ENCODE data around the gene NIT1.

- no peak for TF ChIP-seq ZNF384 (IDR thresholded peaks at IDR 0.05)
- TF ChIP-seq SUZ12 (IDR thresholded peaks at IDR 0.05): no peak
- TF ChIP-seq L3MBTL2 (conservative IDR thresholded peaks at IDR 0.05): no peak
- no peak for TF ChIP-seq LEF1 (IDR thresholded peaks at IDR 0.05; ENCODE audit: borderline replicate concordance)
- TF ChIP-seq BHLHE40 (IDR thresholded peaks at IDR 0.05; ENCODE audit: borderline replicate concordance): no peak
- no peak for TF ChIP-seq TARDBP (IDR thresholded peaks at IDR 0.05)
- no peak for TF ChIP-seq PKNOX1 (IDR thresholded peaks at IDR 0.05)
- no peak for TF ChIP-seq HDGF (IDR thresholded peaks at IDR 0.05; ENCODE audit: borderline replicate concordance)
- TF ChIP-seq NFRKB (IDR thresholded peaks at IDR 0.05): no peak
- no peak for TF ChIP-seq CTBP1 (IDR thresholded peaks at IDR 0.05; ENCODE audit: borderline replicate concordance)
- TF ChIP-seq ARNT (IDR thresholded peaks at IDR 0.05): no peak
- no peak for TF ChIP-seq SP1 (IDR thresholded peaks at IDR 0.05)
These were observed 32.7 kb upstream of the NIT1 start for GRCh38 chr1:161085165-161085564.
